ENCODE data around the gene GRIK3.

GRCh38 chr1:36909946-36910725 lies 124.2 kb downstream of the GRIK3 start:
- TF ChIP-seq, protein P1, sequence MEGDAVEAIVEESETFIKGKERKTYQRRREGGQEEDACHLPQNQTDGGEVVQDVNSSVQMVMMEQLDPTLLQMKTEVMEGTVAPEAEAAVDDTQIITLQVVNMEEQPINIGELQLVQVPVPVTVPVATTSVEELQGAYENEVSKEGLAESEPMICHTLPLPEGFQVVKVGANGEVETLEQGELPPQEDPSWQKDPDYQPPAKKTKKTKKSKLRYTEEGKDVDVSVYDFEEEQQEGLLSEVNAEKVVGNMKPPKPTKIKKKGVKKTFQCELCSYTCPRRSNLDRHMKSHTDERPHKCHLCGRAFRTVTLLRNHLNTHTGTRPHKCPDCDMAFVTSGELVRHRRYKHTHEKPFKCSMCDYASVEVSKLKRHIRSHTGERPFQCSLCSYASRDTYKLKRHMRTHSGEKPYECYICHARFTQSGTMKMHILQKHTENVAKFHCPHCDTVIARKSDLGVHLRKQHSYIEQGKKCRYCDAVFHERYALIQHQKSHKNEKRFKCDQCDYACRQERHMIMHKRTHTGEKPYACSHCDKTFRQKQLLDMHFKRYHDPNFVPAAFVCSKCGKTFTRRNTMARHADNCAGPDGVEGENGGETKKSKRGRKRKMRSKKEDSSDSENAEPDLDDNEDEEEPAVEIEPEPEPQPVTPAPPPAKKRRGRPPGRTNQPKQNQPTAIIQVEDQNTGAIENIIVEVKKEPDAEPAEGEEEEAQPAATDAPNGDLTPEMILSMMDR (IDR thresholded peaks at IDR 0.05; ENCODE audit: control extremely low read depth in 1 of 3, insufficient read depth in 1 of 3, low read depth in 1 of 3, low read length in 3 of 3), result no peak
- TF ChIP-seq CREB1 (IDR thresholded peaks at IDR 0.05) (no peak), POLR2A (IDR thresholded peaks at IDR 0.05; ENCODE audit: control extremely low read depth in 1 of 2, low read depth in 2 of 2, low read length in 2 of 2) (no peak), JUND (IDR thresholded peaks at IDR 0.05; ENCODE audit: low read length) (no peak), GTF2F1 (IDR thresholded peaks at IDR 0.05; ENCODE audit: borderline replicate concordance, low read depth, low read length) (no peak)
